Adrenal gland (tissue), 12 donors: ENCODE results near the gene IL3RA. TPM values are rescaled to one million over a fixed set of nuclear protein-coding genes. Genes with fewer than 3 reads are reported as not detected.
A peak's percentile ranks its signal among the peaks of the same experiment; 100 is the strongest.
"Not testable (repeated sequence)": the region's sequence is repeated elsewhere in the genome, so short reads cannot be mapped to it uniquely, and the experiment has no call there.

Source experiments
- DNase-seq, 7 donors: peaks; one replicate each; pipeline ENCODE4 v3.0.0-alpha.2; 2019 to 2020
- H3K27ac ChIP-seq, 5 donors: fragments of 200-600 bp; sonication (generic) in 4 of 5; 1 replicate in 3 of 5; 2 replicates in 2 of 5; pipeline versions ENCODE4 v1.5.1 to v1.8.0; 2016 to 2020; ENCODE audit warnings: mild to moderate bottlenecking in 1 of 5
- H3K27me3 ChIP-seq: fragments of 200-600 bp; 2 replicates; pipeline ENCODE4 v1.8.0; 2021
- H3K36me3 ChIP-seq, 2 donors: fragments of 200-600 bp; replicated peaks in 1 of 2; 1 replicate in 1 of 2; 2 replicates in 1 of 2; pipeline versions ENCODE4 v1.5.1 to v1.8.0; 2018 to 2022
- H3K4me1 ChIP-seq, 2 donors: fragments of 200-600 bp; replicated peaks in 1 of 2; 1 replicate in 1 of 2; 2 replicates in 1 of 2; pipeline versions ENCODE4 v1.5.1 to v1.8.0; 2018 to 2021
- H3K4me3 ChIP-seq, 4 donors: fragments of 200-600 bp; sonication (generic) in 3 of 4; one replicate each; pipeline ENCODE4 v1.5.1; 2016 to 2018
- H3K9me3 ChIP-seq, 3 donors: fragments of 200-600 bp; sonication (generic) in 1 of 3; replicated peaks in 1 of 3; 1 replicate in 2 of 3; 2 replicates in 1 of 3; pipeline versions ENCODE4 v1.5.1 to v1.8.0; 2016 to 2021
- CTCF ChIP-seq, 6 experiments: fragments of 450-650 bp in 4 of 6; fragments of 200-600 bp in 2 of 6; sonication (generic) in 1 of 6; IDR thresholded peaks; 1 replicate in 5 of 6; 2 replicates in 1 of 6; pipeline versions ENCODE4 v1.5.1 to v1.8.0; 2016 to 2021; ENCODE audit warnings: antibody characterized with exemption in 6 of 6, mild to moderate bottlenecking in 2 of 6, moderate library complexity in 1 of 6
- POLR2A ChIP-seq, 2 donors: fragments of 450-650 bp; IDR thresholded peaks; one replicate each; pipeline ENCODE4 v1.6.1; 2017; ENCODE audit warnings: antibody characterized with exemption in 2 of 2, mild to moderate bottlenecking in 2 of 2, moderate library complexity in 1 of 2
- WGBS, 4 donors: extraction: QIAGEN DNeasy Blood & Tissue Kit in 2 of 4; methylation state at CpG; one replicate each; pipeline versions ENCODE4 v1.1.5 to v1.1.7; 2013 to 2017; 5-methylcytosine and 5-hydroxymethylcytosine counted together
- intact Hi-C, 2 donors: fragments of 100-400 bp; cut with DNase I; formaldehyde crosslinking; loops; one replicate each; pipeline versions ENCODE4 v1.14.1 to v1.15.0; 2022 to 2023
- polyA plus RNA-seq, 3 donors: library from polyadenylated mRNA; stranded (reverse); fragments of 200-250 nt in 2 of 3; fragments of 350-450 nt in 1 of 3; fragmentation: Illumina TruSeq in 1 of 3; extraction: RNeasy Lipid Tissue Mini Kit (QIAGEN cat#74804) in 1 of 3; gene quantifications; one replicate each; pipeline ENCODE4 v1.2.3, GENCODE V29; 2013 to 2014
- total RNA-seq, 9 donors: library from RNA; depleted of rRNA in 4 of 9; stranded (reverse); fragments of >200 nt in 4 of 9; fragments of 120-200 nt in 1 of 9; fragmentation: NEBNext Ultra II Directional in 1 of 9; extraction: Animal tissue kit (Norgen Biotek cat#: 25700) in 1 of 9; gene quantifications; one replicate each; pipeline versions ENCODE4 v1.1.0 to v1.2.4, GENCODE V29; 2013 to 2023
- donor health status: healthy with polysubstance abuse.
- donor health status: Bipolar disorder and iron deficiency.
- donor health status: DM: yes; HTN: yes; CAD: no.
- donor health status: DM: no; HTN: no; CAD: no.
- donor health status: DM: no; HTN: no; CAD: no.
- donor health status: DM: yes; HTN: yes; CAD: no.

IL3RA gene
- total and polyA plus RNA-seq, 12 donors, result 1.4 to 7.4 (median 3.1) TPM

DNA sequence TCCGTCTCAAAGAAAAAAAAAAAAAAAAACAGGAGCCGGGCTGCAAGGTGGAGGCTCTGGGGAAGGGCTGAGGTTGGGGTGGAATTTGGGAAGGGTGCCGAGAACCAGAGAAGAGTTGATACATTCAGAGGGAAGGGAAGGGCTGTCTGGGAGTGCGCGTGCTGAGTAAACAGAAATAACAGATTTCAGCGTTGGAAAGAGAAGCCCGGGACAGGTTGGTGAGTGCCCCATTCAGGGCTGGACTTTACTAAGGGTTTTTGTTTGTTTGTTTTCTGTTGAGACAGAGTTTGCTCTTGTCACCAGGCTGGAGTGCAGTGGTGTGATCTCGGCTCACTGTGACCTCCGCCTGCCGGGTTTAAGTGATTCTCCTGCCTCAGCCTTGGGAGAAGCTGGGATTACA is 1.7 kb upstream of the IL3RA start:
- Histone ChIP-seq H3K9me3 (no peaks in the 10 kb centered on the region), H3K4me3 (no peak overlapping the region), H3K27me3 (peaks cover 1% of the 10 kb centered on the region), H3K36me3 (no peaks in the 10 kb centered on the region), H3K4me1 (no peaks in the 10 kb centered on the region), H3K27ac (no peak overlapping the region)
- 58 to 64% (median 59%) methylated on average over 9 to 10 of the region's 10 CpGs for WGBS, 4 donors
- intact Hi-C loops, result no loop called here
- DNase-seq, result no peak
- TF ChIP-seq POLR2A (IDR thresholded peaks at IDR 0.05) (no peak), CTCF (IDR thresholded peaks at IDR 0.05) (no peak)

DNA sequence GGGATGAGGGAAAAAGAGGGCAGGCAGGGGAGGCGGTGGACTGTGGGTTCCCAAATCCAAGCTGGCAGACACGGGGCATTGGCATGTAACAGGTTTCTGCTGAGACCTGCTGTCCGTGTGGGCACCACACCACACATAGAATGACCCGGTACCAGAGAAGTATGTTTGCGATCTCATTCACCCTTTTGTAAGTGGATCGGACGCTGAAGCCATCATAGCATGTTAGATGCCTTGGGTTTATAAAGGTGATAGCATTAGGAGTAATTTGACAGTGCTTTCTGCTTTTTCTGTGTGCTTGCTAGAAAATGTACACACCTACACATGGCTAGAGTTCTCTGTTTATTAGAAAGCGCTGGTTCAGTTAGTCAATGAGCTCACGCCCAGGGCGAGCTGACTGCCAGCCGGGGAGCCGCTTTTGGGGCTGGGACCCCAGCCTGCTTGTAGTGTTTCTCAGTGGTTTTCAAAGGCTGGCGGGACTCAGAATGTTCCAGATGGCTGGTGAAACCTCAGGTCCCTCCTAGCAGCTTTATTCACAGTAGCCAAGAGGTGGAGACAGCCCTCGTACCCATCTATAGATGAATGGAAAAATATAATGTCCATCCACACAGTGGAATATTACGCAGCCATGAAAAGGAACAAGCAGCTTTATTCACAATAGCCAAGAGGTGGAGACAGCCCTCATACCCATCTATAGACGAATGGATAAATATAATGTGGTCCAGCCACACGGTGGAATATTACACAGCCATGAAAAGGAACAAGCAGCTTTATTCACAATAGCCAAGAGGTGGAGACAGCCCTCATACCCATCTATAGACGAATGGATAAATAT is 579 bp downstream of the IL3RA start:
- H3K4me3 ChIP-seq, result peak overlapping the region in 2 of 4 donors; percentile 24 to 48
- TF ChIP-seq POLR2A (IDR thresholded peaks at IDR 0.05) (no peak), CTCF (IDR thresholded peaks at IDR 0.05) (no peak)
- H3K9me3 ChIP-seq, result no peaks in the 10 kb centered on the region
- 54 to 65% (median 60%) methylated on average over 13 to 18 of the region's 18 CpGs for WGBS, 4 donors
- intact Hi-C loops, result no loop called here
- no peaks in the 10 kb centered on the region for H3K4me1 ChIP-seq
- H3K27me3 ChIP-seq, result no peaks in the 10 kb centered on the region
- DNase-seq, result no peak
- H3K36me3 ChIP-seq, result no peaks in the 10 kb centered on the region
- peak overlapping the region in 2 of 5 donors; percentile 16 to 26 for H3K27ac ChIP-seq

DNA sequence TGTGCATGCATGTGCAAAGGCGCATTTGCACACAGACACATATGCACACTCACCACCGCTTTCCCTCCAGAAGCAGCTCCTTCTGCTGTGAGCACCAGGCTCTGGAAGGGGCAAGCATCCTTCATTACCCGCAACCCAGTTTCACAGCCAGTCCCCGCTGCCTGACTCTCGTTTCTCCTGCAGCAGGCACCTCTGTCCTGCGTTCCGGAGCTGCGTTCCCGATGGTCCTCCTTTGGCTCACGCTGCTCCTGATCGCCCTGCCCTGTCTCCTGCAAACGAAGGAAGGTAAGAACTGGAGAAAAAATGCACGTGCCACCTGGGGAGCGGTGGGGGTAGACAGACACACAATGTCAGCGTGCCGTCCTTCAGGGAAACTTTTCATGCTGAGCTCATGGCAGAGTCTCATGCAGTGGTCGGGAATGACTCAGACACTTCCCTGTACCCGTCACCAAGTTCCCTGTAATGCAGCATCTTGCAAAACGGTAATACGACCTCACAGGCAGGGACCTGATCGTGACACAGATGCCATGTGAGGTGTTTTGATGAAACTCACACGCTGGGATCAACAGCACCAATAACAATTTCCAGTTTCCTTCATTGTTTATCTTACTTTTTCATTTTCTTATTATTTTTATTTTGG is 5.1 kb downstream of the IL3RA start:
- no peak for TF ChIP-seq CTCF (IDR thresholded peaks at IDR 0.05)
- WGBS, 4 donors, result 73 to 82% (median 76%) methylated on average over 22 of the region's 22 CpGs
- Histone ChIP-seq H3K36me3 (no peaks in the 10 kb centered on the region), H3K4me1 (no peaks in the 10 kb centered on the region), H3K9me3 (no peaks in the 10 kb centered on the region), H3K27me3 (no peaks in the 10 kb centered on the region), H3K27ac (no peak overlapping the region), H3K4me3 (no peak overlapping the region)
- DNase-seq, result no peak
- intact Hi-C loops, result no loop called here

GRCh38 chrX:1349606-1350005 is 13.0 kb downstream of the IL3RA start:
- H3K9me3 ChIP-seq, H3K36me3 ChIP-seq, DNase-seq, intact Hi-C loops, H3K27ac ChIP-seq, H3K27me3 ChIP-seq, H3K4me3 ChIP-seq, H3K4me1 ChIP-seq: not testable (repeated sequence)
- 88 to 94% (median 92%) methylated on average over 15 of the region's 15 CpGs for WGBS, 4 donors
